Hypothalamus (tissue), 51 donors: ENCODE data around the gene CCHCR1.
A peak's percentile ranks its signal among the peaks of the same experiment; 100 is the strongest.
"Not testable (repeated sequence)": the region's sequence is repeated elsewhere in the genome, so short reads cannot be mapped to it uniquely, and the experiment has no call there.

ENCODE experiments used
- DNase-seq, 51 donors: peaks; one replicate each; lab custom pipeline; 2025; lab: John Stamatoyannopoulos, UW

Gene CCHCR1

DNA sequence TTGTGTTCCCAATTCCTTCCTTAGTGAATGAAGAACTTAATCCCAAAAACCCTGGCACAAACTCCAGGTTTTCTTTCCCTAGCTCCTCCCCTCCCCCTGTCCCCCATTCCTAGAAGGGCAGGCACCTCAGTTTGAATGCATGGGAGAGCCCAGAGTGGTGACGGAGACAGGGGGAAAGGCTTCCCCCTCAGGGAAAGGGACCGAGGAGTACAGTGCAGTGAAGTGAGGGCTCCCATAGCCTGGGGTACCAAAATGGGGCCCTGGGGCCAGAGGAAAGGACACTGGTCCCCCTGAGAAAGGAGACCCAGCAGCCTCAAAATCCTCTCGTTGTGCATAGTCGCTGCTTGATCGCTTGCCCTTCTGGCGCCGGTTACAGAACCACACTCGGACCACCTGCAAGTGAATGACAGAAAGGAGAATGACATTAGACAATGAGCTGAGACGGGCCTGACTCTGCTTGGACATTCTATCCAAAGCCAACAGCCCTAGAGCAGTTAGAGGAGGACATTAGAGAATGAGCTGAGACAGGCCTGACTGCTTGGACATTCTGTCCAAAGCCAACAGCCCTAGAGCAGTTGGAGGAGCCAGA, 7.0 kb upstream of the CCHCR1 start:
- not testable (repeated sequence) for DNase-seq

DNA sequence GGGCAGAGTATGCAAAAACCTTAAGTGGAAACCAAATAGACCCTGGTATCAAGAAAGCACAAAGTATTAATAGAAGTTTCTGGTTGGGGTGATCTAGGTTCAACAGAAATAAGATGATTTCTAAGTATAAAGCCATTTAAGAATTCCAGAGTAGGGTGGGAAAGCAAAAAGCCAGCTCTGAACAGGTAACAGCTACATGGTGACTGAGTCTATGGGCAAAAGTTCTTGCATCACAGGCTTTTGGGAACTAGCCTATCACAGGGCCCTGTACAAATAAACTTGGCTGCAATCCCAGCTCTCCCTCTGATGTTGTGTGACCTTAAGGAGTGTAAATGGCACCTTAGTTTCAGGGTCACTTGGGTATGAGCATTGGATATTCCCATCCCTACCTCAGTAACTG, 6.3 kb upstream of the CCHCR1 start:
- no peak for DNase-seq

DNA sequence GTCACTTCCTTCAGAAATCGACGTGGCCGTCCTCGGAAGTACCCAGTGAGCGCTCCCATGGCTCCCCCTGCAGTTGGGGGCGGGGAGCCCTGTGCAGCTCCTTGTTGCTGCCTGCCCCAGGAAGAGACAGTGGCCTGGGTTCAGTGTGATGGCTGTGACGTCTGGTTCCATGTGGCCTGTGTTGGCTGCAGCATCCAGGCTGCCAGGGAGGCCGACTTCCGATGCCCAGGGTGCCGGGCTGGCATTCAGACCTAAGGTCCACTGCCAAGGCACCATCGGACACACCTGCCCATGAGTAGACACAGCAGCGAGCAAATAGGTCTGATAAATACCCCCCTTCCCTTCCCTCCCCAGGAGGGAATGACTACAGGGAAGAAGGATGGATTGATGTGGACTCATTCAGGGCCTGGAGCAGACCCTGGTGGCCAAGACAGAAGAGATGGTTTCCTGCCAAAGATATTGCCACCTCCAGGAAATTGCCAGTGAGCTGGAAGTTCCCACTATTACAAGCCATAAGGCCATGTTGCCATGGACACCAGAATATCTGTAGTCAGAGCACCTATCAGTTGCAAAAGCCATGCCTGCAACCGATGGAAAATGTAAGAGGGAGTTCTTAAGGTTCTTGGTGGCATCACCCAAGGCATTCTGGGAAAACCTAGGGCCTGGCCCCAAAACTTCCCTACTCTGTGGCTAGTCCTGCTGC, 5.0 kb upstream of the CCHCR1 start:
- DNase-seq = no peak

DNA sequence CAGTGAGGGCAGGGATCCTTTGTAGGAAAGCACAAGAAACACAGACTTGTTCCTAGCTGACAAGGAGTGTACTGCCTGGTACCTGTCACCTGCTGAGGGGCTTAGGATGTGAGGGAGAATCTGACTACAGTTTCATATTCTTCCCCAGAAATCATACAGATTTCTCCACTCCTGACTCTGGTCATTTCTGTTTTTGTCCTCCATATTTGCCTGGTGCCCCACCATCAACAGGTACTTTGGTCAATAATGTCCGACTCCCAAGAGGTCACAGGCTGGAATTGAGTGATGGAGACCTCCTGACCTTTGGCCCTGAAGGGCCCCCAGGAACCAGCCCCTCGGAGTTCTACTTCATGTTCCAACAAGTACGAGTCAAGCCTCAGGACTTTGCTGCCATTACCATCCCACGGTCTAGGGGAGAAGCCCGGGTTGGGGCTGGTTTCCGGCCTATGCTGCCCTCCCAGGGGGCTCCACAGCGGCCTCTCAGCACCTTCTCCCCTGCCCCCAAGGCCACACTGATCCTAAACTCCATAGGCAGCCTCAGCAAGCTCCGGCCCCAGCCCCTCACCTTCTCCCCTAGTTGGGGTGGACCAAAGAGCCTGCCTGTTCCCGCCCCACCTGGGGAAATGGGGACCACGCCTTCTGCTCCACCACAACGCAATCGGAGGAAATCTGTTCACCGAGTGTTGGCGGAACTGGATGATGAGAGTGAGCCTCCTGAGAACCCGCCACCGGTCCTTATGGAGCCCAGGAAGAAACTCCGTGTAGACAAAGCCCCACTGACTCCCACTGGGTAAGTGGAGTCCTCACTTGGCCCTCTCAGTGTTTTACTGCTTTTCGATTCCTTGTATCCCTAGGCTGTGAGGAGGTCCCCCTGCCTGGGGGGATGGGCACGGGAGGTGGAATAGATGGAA, 3.9 kb upstream of the CCHCR1 start:
- no peak for DNase-seq

DNA sequence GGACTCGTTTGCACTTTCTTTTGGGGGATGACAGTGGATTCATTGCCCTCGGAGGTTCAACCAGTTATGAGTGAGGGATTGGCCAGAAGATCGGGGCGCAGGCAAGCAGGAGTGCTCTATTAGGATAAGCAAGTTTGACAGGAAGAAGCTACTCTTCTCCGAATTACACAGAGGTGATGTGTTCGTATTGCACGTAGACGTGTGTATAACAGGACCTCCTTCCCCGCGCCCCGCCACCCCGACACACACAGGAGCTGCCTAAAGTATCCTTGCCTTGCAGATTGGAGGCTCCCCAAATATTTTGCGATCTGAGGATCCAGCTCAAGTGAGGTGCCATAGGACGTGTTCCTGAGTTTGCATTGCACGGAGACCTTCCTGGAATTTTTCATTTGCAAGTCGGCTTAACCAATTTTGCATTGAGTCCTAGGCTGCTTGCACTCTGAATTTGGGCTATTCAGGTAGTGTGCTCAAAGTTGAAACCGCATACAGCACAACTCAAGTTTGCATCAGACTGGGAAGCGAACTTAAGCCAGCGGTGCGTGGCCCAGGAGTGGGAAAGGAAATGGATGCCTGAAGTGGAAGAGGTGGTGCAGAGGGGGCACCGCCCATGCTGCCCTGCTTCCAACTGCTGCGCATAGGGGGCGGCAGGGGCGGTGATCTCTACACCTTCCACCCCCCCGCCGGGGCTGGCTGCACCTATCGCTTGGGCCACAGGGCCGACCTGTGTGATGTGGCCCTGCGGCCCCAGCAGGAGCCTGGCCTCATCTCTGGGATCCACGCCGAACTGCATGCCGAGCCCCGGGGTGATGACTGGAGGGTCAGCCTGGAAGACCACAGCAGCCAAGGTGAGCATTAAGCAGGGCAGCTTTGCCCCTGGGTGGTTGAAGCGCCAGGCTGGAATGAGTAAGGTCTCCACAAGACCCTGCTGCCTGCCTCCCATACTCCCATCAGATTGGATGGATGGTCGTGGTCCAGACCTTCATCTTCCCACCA, 1.6 kb upstream of the CCHCR1 start:
- no peak for DNase-seq

DNA sequence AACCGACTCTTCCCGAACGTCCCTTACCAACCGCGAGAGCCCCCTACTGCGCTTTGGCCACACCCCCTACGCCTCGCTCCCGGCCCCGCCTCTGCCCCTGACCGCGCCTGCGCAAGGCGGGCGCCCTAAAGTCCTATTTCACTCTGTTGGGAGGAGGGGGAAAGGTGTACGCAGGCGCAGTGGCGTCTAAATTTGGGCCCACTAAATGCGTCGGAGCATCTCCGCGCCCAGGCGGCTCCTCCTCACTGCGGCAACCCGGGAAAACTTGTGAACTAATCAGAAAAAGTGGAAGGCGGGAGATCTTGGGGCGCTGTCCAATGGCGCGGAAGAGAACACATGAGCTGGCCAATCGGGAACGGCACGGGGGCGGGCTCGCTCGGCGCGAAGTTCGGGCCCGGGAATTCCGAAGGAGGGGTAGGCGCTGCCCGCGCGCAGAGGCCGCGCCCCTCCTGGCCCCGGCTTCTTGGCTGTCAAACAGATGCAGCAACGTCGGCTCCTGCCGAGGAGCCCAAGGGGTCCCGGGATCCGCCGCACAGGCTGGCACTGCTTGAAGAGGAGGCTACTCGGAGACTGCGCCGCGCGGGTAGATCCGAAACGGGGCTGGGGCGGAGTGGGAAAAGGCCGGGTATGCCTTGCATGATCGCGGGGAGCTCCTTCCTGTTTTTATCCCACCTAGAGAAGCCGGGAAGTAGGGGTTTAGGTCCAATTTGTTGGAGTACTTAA, 699 bp upstream of the CCHCR1 start, which contains the start of gene TCF19:
TSS of gene TCF19 (plus strand) at position 450 of the 723 bp plus-strand sequence. CDS start 881 bp downstream, outside the sequence.
- DNase-seq = peak; percentile 76 to 99 (median 95)

DNA sequence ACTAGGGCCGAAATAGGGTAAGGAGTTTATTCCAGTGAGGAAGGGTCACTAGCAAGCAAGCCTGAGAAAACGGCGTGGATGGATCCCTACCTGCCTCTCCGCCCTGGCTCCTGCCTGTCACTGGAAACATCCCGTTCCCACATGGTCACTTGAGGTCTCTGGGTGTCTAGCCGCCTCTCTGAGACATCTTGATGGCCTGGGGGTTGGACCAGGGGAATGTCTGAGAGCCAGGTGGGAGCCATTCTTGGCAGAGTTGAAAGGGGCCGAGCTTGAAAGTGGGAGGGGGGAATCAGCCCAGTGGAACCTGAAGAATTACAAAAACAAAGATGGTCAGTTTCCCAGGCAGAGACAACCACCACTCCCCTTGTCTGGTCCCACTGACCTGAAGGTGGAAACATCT, 961 bp downstream of the CCHCR1 start:
- DNase-seq = no peak

DNA sequence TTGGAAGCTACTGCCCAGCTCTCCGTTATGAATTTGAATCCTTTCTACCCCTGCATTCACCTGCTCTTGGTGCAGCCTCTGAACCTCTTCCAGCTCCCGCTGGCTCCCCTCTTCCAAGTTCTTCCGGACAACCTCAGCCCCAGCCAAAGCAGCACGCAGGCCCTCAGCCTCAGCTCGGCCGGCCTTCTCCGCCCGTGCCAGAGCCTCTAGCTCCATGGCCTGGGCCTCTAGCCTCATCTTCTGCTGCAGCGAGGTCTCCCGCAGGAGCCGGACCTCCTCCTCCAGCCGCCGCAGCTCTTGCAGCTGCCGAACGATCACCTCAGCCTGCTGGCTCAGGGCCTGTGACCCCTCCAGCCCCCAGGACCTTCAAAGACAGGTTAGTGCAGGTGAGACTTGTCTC, 3.2 kb downstream of the CCHCR1 start:
- DNase-seq = no peak

DNA sequence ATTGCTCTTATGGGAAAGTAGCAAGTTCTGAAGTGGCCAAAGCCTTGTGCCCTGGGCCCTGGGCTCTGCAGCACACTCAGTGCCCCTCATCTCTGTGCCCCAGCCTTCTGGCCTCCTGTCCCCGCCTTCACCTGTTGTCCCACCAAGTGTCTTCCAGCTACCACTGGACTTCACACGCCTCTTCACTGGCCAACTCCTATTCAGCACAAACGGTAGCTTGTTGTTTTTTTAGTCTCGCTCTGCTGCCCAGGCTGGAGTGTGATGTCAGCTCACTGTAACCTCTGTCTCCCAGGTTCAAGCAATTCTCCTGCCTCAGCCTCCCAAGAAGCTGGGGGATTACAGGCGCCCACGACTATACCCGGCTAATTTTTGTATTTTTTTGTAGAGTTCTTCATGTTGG, 4.8 kb downstream of the CCHCR1 start:
- DNase-seq = no peak

DNA sequence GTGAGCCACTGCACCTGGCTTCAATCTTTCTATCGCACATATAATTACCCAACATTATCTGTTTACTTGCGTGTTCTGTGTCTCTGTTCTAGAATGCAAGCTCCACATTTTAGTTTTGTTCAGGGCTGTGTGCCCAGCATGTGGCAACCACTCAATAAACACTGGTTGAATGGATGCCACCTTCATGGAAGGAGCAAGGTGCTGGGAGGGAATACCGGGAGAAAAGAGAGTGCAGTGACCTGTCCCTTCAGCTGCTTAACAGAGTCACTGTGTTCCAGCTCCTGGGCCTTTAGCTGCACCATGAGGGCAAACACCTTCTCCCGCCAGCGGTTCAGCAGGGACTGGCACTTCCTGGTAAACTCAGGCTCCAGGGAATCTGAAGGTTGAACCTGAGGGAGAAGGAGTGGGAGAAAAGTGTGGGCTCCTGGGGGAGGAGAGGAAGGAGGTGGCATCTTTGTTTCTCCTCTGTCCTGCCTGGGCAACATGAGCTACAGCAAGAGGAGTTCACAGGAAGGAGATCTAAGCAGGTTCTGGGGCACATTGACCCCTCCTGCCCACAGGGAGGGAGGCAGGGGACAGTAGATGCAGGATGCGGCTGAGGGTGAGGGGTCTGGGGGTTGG, 7.7 kb downstream of the CCHCR1 start:
- DNase-seq = no peak

DNA sequence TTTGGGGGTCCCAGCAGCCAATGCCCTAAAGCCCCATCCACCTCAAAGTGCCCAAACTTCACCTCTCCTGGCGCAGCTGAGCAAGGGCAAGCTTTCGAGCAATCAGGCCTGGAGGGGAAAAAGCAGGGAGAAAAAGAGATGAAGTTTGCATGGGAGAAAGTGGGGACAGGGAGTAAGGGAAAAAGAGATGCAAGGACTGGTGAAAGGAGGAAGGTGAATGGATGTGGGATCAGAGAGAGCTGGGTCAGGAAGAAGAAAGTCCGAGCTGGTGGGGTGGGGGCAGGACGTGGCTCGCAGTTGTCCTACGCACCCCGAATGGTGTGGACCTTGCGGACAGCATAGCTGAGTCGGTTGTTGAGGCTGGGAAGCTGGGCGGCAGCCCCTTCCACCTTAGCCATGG, 12.2 kb downstream of the CCHCR1 start:
- DNase-seq = no peak

DNA sequence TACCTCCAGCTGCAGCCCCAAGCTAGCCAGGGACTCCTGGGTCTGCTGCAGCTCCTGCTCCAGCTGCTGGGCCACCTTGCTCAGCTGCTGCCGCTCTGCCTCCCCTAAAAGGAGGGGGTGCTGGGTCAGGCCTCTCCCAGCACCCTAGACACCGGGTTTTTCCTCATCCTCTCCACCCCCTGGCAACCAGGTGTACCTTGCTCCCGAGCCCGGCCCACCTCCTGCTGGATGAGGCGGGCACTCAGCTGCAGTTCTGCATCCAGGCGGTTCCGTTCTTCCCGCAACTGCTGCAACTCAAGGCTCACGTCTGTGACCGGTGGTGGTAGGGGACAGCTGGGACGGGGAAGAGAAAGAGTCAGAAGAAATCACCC, 12.6 kb downstream of the CCHCR1 start:
- DNase-seq = no peak

DNA sequence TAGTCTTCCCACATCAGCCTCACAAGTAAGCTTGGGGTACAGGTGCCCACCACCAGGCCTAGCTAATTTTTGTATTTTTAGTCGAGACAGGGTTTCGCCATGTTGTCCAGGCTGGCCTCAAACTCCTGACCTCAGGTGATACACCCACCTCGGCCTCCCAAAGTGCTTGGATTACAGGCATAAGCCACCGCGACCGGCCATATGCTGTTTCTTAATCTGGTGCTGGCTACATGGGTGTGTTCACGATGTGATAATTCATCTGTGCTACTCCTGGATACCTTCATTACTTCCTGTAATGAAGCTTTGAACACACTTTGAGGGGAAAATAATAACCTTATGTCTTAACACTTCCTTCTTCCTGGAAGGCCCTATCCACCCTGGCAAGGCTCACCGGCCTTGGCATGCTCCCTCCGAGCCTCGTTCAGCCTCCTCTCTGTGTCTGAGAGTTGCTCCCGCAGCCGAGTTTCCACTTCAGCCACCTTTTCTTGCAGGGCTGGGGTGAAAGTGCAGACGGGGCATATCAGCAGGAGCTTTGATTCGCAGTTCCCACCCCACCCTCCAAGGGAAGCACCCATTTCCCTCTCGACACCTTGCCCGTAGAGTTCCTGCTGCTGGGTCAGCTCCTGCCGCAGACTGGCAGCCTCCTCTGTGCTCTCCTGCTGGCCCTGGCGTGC, 13.2 kb downstream of the CCHCR1 start:
- DNase-seq = no peak

DNA sequence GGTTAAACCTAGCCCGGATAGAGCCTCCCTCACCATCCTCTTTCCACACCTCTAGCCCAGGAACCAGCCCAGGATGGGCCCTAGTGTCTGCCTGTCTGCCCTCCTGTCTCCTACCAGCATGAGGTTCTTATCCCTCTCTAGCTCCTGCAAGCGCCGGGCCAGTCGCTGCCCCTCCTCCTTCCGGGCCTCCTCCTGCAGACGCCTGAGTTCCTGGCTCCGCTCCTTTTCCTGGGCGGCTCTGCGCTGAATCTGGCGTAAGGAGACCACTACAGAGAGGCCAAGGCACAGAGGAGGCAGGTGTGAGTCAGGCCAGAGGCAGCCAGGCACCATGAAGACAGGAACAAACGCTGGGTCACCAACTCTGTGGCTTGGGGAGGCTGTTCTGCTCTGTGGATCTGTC, 14.5 kb downstream of the CCHCR1 start:
- DNase-seq = no peak

DNA sequence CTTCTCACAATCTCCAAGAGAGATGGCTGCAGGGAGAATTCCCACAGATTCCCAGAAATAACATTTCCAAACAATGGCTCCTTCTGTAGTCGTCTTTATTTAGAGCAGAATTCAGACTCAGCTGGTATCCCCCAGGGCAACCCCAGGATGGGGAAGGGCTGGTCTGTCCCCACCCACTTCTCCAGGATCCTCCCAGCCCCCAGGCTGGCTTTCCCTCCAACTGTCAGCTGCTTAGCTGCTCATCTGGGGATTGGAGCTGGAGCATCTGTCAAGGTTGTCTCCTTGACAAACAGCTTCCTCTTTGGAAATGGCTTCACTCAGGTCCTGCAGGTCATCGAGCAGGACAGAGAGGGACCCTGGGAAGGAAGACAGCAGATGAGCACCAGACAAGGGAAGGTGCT, 15.2 kb downstream of the CCHCR1 start:
- DNase-seq = no peak

DNA sequence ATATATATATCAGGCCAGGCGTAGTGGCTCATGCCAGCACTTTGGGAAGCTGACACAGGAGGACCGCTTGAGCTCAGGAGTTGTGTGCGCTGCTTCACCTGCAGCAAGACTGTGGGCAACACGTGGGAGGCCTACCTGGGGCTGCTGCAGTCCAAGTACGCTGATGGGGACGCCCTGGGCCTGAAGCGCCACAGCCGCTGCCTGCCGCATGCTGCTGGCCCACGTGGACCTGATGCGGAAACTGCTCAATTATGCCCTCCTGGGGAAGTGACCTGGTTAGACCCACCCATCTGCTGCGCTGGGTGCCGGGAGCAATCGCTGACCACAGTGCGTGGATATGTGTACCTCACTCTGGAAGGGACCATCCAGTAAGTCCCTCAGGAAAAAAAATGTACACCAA, 17.0 kb downstream of the CCHCR1 start:
- DNase-seq = no peak

DNA sequence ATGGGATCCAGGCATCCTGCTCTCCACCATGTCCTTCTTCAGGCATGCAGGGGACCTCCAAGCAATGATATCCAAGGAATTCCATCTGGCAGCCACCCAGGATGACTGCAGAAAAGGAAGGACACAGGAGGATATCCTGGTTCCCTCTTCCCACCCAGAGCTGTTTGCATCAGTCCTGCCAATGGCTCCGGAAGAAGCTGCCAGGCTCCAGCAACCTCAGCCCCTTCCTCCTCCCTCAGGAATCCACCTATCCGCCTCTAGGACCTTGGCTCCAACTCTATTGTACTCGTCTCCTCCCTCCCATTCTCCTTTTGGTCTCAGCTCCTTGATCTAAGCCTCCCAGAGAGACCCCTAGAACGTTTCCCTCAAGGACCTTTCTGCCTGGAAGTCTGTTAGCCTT, 18.0 kb downstream of the CCHCR1 start:
- no peak for DNase-seq

DNA sequence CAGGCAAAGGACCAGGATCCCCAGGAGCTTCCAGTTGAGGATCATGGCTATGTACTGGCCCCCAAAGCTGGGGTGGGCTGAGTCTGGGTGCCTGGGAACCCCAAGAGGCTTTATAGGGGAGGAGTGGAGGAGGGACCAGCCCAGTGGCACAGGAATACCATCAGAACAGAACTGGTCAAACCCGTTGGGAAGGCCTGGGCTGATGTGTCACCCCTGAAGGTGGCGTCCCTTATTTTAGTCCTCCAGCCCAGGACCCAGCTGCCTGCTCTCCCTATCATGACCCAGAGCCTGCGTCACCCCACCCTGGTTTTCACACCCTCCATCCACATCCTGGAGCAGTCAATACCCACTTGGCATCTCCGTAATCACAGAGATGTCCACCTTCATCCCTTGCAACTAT, 18.6 kb downstream of the CCHCR1 start, which contains the start of gene PSORS1C2:
TSS of gene PSORS1C2 (minus strand) at position 85 of the 400 bp plus-strand sequence. CDS start at position 45, 40 bp downstream.
- DNase-seq = no peak

DNA sequence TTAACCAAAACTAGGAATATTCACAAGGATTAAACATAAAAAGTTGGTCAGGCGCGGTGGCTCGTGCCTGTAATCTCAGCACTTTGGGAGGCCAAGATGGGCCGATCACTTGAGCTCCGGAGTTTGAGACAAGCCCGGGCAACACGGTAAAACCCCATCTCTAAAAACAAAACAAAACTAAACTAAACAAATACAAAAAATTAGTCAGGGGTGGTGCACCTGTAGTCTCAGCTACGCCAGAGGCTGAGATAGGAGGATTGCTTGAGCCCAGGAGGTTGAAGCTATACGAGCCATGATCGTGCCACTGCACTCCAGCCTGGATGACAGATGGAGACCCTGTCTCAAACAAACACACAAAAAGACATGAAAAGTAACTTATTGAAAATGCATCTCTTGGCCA, 21.9 kb downstream of the CCHCR1 start:
- no peak for DNase-seq
